Activated CD8-positive, alpha-beta T cell treated with anti-CD3 and anti-CD28 coated beads for 36 hours (primary cell): Measurements from ENCODE around the gene MARCHF3. TPM values are rescaled to one million over a fixed set of nuclear protein-coding genes. Genes with fewer than 3 reads are reported as not detected.
"Not testable (repeated sequence)": the region's sequence is repeated elsewhere in the genome, so short reads cannot be mapped to it uniquely, and the experiment has no call there.

Experiments used
- ATAC-seq: fragments of 200-7000 bp; cut with Tn5 transposase; one replicate; pipeline ENCODE4 v1.10.0; 2021; ENCODE audit warnings: mild to moderate bottlenecking, moderate library complexity
- CTCF ChIA-PET: fragments of 350-600 bp; sonication (Branson Sonifier 250); formaldehyde crosslinking; loops from one replicate; lab custom pipeline; 2021; ENCODE audit warnings: antibody characterized with exemption; lab: Charles Lee
- POLR2A ChIA-PET: fragments of 350-600 bp; sonication (Branson Sonifier 250); formaldehyde crosslinking; loops from one replicate; lab custom pipeline; 2021; ENCODE audit warnings: antibody characterized with exemption; lab: Charles Lee
- DNase-seq: peaks from one replicate; pipeline ENCODE4 v3.0.0-alpha.2; 2020
- H3K27ac Mint-ChIP-seq: one replicate; pipeline ENCODE4 v1.8.0; 2021; ENCODE audit warnings: mild to moderate bottlenecking, mixed read lengths
- H3K27me3 Mint-ChIP-seq: one replicate; pipeline ENCODE4 v1.8.0; 2021; ENCODE audit warnings: mixed read lengths
- H3K36me3 Mint-ChIP-seq: one replicate; pipeline ENCODE4 v1.8.0; 2021; ENCODE audit warnings: low read depth, mixed read lengths
- H3K4me1 Mint-ChIP-seq: one replicate; pipeline ENCODE4 v1.8.0; 2021; ENCODE audit warnings: low read depth, mixed read lengths
- H3K4me3 Mint-ChIP-seq: one replicate; pipeline ENCODE4 v1.8.0; 2021; ENCODE audit warnings: mild to moderate bottlenecking, moderate library complexity, mixed read lengths
- H3K9me3 Mint-ChIP-seq: one replicate; pipeline ENCODE4 v1.8.0; 2021; ENCODE audit warnings: mixed read lengths
- CTCF ChIP-seq: fragments of 200-600 bp; IDR thresholded peaks from one replicate; pipeline ENCODE4 v1.8.0; 2022; ENCODE audit warnings: antibody characterized with exemption, mild to moderate bottlenecking
- intact Hi-C: fragments of 100-400 bp; cut with micrococcal nuclease; formaldehyde crosslinking; loops from one replicate; pipeline ENCODE4 v1.10.0; 2022
- total RNA-seq, 2 experiments: library from RNA; stranded (reverse); gene quantifications; one replicate each; pipeline ENCODE4 v1.2.3, GENCODE V29; 2021

The MARCHF3 gene
- total RNA-seq, 2 experiments from 2014 or later = 6.1 TPM

- CTCF ChIA-PET = no interaction called here
- peaks cover 3% of the 10 kb centered on the region for H3K9me3 Mint-ChIP-seq
- no peak for TF ChIP-seq CTCF
- no peak overlapping the region for H3K27ac Mint-ChIP-seq
- H3K4me1 Mint-ChIP-seq = peaks cover 43% of the 10 kb centered on the region
- DNase-seq = no peak
- peaks cover 4% of the 10 kb centered on the region for H3K36me3 Mint-ChIP-seq
- H3K27me3 Mint-ChIP-seq = no peaks in the 10 kb centered on the region
- intact Hi-C loops = no loop called here
- POLR2A ChIA-PET = no interaction called here
- ATAC-seq = no peak
- H3K4me3 Mint-ChIP-seq = no peak overlapping the region
Observed at GRCh38 chr5:127009784-127010183, 20.6 kb downstream of the MARCHF3 start.

- H3K4me3 Mint-ChIP-seq = no peak overlapping the region
- POLR2A ChIA-PET = no interaction called here
- no peak for TF ChIP-seq CTCF
- no peaks in the 10 kb centered on the region for H3K27me3 Mint-ChIP-seq
- CTCF ChIA-PET = no interaction called here
- intact Hi-C loops = no loop called here
- H3K4me1 Mint-ChIP-seq = peaks cover 31% of the 10 kb centered on the region
- no peak overlapping the region for H3K27ac Mint-ChIP-seq
- ATAC-seq = no peak
- peaks cover 3% of the 10 kb centered on the region for H3K9me3 Mint-ChIP-seq
- peaks cover 4% of the 10 kb centered on the region for H3K36me3 Mint-ChIP-seq
- no peak for DNase-seq
Observed at GRCh38 chr5:127008300-127008975, 21.9 kb downstream of the MARCHF3 start.

- CTCF ChIA-PET = no interaction called here
- ATAC-seq = no peak
- H3K4me1 Mint-ChIP-seq = peaks cover 23% of the 10 kb centered on the region
- no peak for TF ChIP-seq CTCF
- H3K9me3 Mint-ChIP-seq = peaks cover 3% of the 10 kb centered on the region
- H3K4me3 Mint-ChIP-seq = no peak overlapping the region
- peaks cover 4% of the 10 kb centered on the region for H3K36me3 Mint-ChIP-seq
- intact Hi-C loops = no loop called here
- POLR2A ChIA-PET = no interaction called here
- no peak for DNase-seq
- H3K27me3 Mint-ChIP-seq = no peaks in the 10 kb centered on the region
- H3K27ac Mint-ChIP-seq = no peak overlapping the region
Observed at GRCh38 chr5:127007522-127007921, 22.8 kb downstream of the MARCHF3 start.

GRCh38 chr5:127006744-127007143 is 23.6 kb downstream of the MARCHF3 start:
- H3K36me3 Mint-ChIP-seq = peaks cover 4% of the 10 kb centered on the region
- ChIA-PET POLR2A (no interaction called here), CTCF (interaction anchor here (0.7 kb wide), 1 partner anchor 862 kb away, joined by 3 read pairs; no protein-coding TSS in a partner anchor)
- peaks cover 17% of the 10 kb centered on the region for H3K4me1 Mint-ChIP-seq
- ATAC-seq = no peak
- DNase-seq = no peak
- no peak overlapping the region for H3K4me3 Mint-ChIP-seq
- peaks cover 3% of the 10 kb centered on the region for H3K9me3 Mint-ChIP-seq
- H3K27ac Mint-ChIP-seq = no peak overlapping the region
- no peaks in the 10 kb centered on the region for H3K27me3 Mint-ChIP-seq
- TF ChIP-seq CTCF = no peak
- intact Hi-C loops = no loop called here

- H3K27me3 Mint-ChIP-seq, H3K9me3 Mint-ChIP-seq, intact Hi-C loops, DNase-seq, CTCF ChIA-PET, POLR2A ChIA-PET, ATAC-seq, H3K27ac Mint-ChIP-seq, H3K4me1 Mint-ChIP-seq, H3K4me3 Mint-ChIP-seq, H3K36me3 Mint-ChIP-seq: not testable (repeated sequence)
Observed at GRCh38 chr5:127005282-127005681, 25.1 kb downstream of the MARCHF3 start.
